HEK293T (cell line): ENCODE data around the gene COL9A3.

Experiments used
- CTCF ChIA-PET: fragments of 350-600 bp; formaldehyde crosslinking; extraction: SDS; loops from one replicate; lab custom pipeline; 2021; ENCODE audit warnings: antibody characterized with exemption, inconsistent platforms; lab: Yijun Ruan, JAX
- POLR2A ChIA-PET: fragments of 350-600 bp; formaldehyde crosslinking; extraction: SDS; loops from one replicate; lab custom pipeline; 2020; ENCODE audit warnings: antibody characterized with exemption, inconsistent platforms; lab: Yijun Ruan, JAX
- DNase-seq: peaks from one replicate; pipeline ENCODE4 v3.0.0; 2012; ENCODE audit warnings: mixed read lengths; ENCODE audit errors: extremely low spot score
- ARNT ChIP-seq: fragments of 450-650 bp; IDR thresholded peaks from 2 replicates; pipeline ENCODE4 v1.6.1; 2017; ENCODE audit warnings: mild to moderate bottlenecking
- BHLHE40 ChIP-seq: fragments of 450-650 bp; IDR thresholded peaks from 2 replicates; pipeline ENCODE4 v1.6.1; 2016; ENCODE audit warnings: mild to moderate bottlenecking, moderate library complexity, borderline replicate concordance
- CTBP1 ChIP-seq: fragments of 450-650 bp; IDR thresholded peaks from 2 replicates; pipeline ENCODE4 v1.6.1; 2016; ENCODE audit warnings: borderline replicate concordance
- ELF4 ChIP-seq: fragments of 450-650 bp; IDR thresholded peaks from 2 replicates; pipeline ENCODE4 v1.6.1; 2017; ENCODE audit warnings: antibody characterized with exemption
- FOXA1 ChIP-seq: fragments of 450-650 bp; IDR thresholded peaks from 2 replicates; pipeline ENCODE4 v1.6.1; 2016; ENCODE audit warnings: mild to moderate bottlenecking
- FOXK2 ChIP-seq: fragments of 450-650 bp; IDR thresholded peaks from 2 replicates; pipeline ENCODE4 v1.6.1; 2016; ENCODE audit warnings: mild to moderate bottlenecking
- FOXM1 ChIP-seq: fragments of 450-650 bp; IDR thresholded peaks from 2 replicates; pipeline ENCODE4 v1.6.1; 2017; ENCODE audit warnings: mild to moderate bottlenecking, borderline replicate concordance
- HDGF ChIP-seq: fragments of 450-650 bp; IDR thresholded peaks from 2 replicates; pipeline ENCODE4 v1.6.1; 2017; ENCODE audit warnings: antibody characterized with exemption, borderline replicate concordance
- L3MBTL2 ChIP-seq: fragments of 450-650 bp; conservative IDR thresholded peaks from 2 replicates; pipeline ENCODE4 v1.6.1; 2016; ENCODE audit warnings: mild to moderate bottlenecking
- LEF1 ChIP-seq: fragments of 450-650 bp; IDR thresholded peaks from 2 replicates; pipeline ENCODE4 v1.6.1; 2017; ENCODE audit warnings: mild to moderate bottlenecking, borderline replicate concordance
- NFRKB ChIP-seq: fragments of 450-650 bp; IDR thresholded peaks from 2 replicates; pipeline ENCODE4 v1.6.1; 2016; ENCODE audit warnings: mild to moderate bottlenecking, moderate library complexity
- PKNOX1 ChIP-seq: fragments of 450-650 bp; IDR thresholded peaks from 2 replicates; pipeline ENCODE4 v1.6.1; 2016
- SP1 ChIP-seq: fragments of 450-650 bp; IDR thresholded peaks from 2 replicates; pipeline ENCODE4 v1.6.1; 2017
- SUZ12 ChIP-seq: fragments of 450-650 bp; IDR thresholded peaks from 2 replicates; pipeline ENCODE4 v1.6.1; 2016; ENCODE audit warnings: mild to moderate bottlenecking
- TARDBP ChIP-seq: fragments of 450-650 bp; IDR thresholded peaks from 2 replicates; pipeline ENCODE4 v1.6.1; 2016
- ZNF384 ChIP-seq: fragments of 450-650 bp; IDR thresholded peaks from 2 replicates; pipeline ENCODE4 v1.6.1; 2016

COL9A3 gene

GRCh38 chr20:62780204-62780603 lies 36.6 kb upstream of the COL9A3 start:
- DNase-seq = no peak
- ChIA-PET CTCF (interaction anchor here (0.5 kb wide), 1 partner anchor 275 kb away, joined by 3 read pairs; no protein-coding TSS in a partner anchor), POLR2A (no interaction called here)
- TF ChIP-seq BHLHE40 (no peak), FOXA1 (no peak), ARNT (no peak), FOXM1 (no peak), CTBP1 (no peak), SUZ12 (no peak), SP1 (no peak), HDGF (no peak), ZNF384 (no peak), FOXK2 (no peak), ELF4 (no peak), NFRKB (no peak), LEF1 (no peak), L3MBTL2 (no peak), TARDBP (no peak), PKNOX1 (no peak)

GRCh38 chr20:62780696-62781095 lies 36.2 kb upstream of the COL9A3 start:
- no peak for DNase-seq
- TF ChIP-seq FOXA1 (no peak), NFRKB (no peak), SUZ12 (no peak), ARNT (no peak), FOXM1 (no peak), TARDBP (no peak), LEF1 (no peak), PKNOX1 (no peak), ELF4 (no peak), BHLHE40 (no peak), HDGF (no peak), ZNF384 (no peak), CTBP1 (no peak), FOXK2 (no peak)
- CTCF ChIA-PET = no interaction called here
- POLR2A ChIA-PET = no interaction called here

GRCh38 chr20:62782149-62782892 lies 34.5 kb upstream of the COL9A3 start:
- CTCF ChIA-PET = interaction anchor here (0.7 kb wide), 1 partner anchor 9 kb away, joined by 4 read pairs; no protein-coding TSS in a partner anchor
- POLR2A ChIA-PET = no interaction called here
- TF ChIP-seq BHLHE40 (no peak), FOXM1 (no peak), NFRKB (no peak), L3MBTL2 (no peak), PKNOX1 (no peak), SP1 (no peak)
- no peak for DNase-seq

- no peak for DNase-seq
- CTCF ChIA-PET = no interaction called here
- POLR2A ChIA-PET = no interaction called here
- no peak for TF ChIP-seq TARDBP
- TF ChIP-seq NFRKB = no peak
- no peak for TF ChIP-seq CTBP1
- no peak for TF ChIP-seq ZNF384
- no peak for TF ChIP-seq LEF1
- TF ChIP-seq SP1 = no peak
- no peak for TF ChIP-seq L3MBTL2
- TF ChIP-seq PKNOX1 = no peak
- no peak for TF ChIP-seq HDGF
- TF ChIP-seq BHLHE40 = no peak
- TF ChIP-seq FOXA1 = no peak
- no peak for TF ChIP-seq ELF4
- no peak for TF ChIP-seq ARNT
- no peak for TF ChIP-seq FOXM1
- no peak for TF ChIP-seq SUZ12
- TF ChIP-seq FOXK2 = no peak
These were observed 34.0 kb upstream of the COL9A3 start for GRCh38 chr20:62782893-62783278.

GRCh38 chr20:62784497-62784896 lies 32.4 kb upstream of the COL9A3 start:
- DNase-seq = no peak
- ChIA-PET POLR2A (no interaction called here), CTCF (no interaction called here)
- TF ChIP-seq L3MBTL2 = no peak
- no peak for TF ChIP-seq HDGF
- TF ChIP-seq TARDBP = no peak
- TF ChIP-seq ARNT = no peak
- no peak for TF ChIP-seq FOXM1
- TF ChIP-seq BHLHE40 = no peak
- no peak for TF ChIP-seq FOXK2
- TF ChIP-seq PKNOX1 = no peak
- TF ChIP-seq ZNF384 = no peak
- no peak for TF ChIP-seq SUZ12
- TF ChIP-seq LEF1 = no peak
- TF ChIP-seq SP1 = no peak
